Pancreas (tissue), 10 donors: ENCODE results near the gene MIEN1. TPM values are rescaled to one million over a fixed set of nuclear protein-coding genes. Genes with fewer than 3 reads are reported as not detected.
"Not testable (repeated sequence)": the region's sequence is repeated elsewhere in the genome, so short reads cannot be mapped to it uniquely, and the experiment has no call there.

Experiments
- ATAC-seq, 4 donors: fragments of 200-7000 bp; cut with Tn5 transposase; one replicate each; pipeline versions ENCODE4 v1.8.0 to v1.9.1; 2020; ENCODE audit warnings: mild to moderate bottlenecking in 4 of 4, moderate library complexity in 4 of 4
- DNase-seq, 6 donors: peaks; one replicate each; pipeline ENCODE4 v3.0.0-alpha.2; 2020
- FAIRE-seq: peaks from 2 replicates; lab custom pipeline; 2012; peaks lifted over from hg19 to GRCh38; lab: Jason Lieb, UNC
- H3K27ac ChIP-seq, 4 donors: fragments of 200-600 bp; sonication (generic); 1 replicate in 3 of 4; 2 replicates in 1 of 4; pipeline versions ENCODE4 v1.5.0 to v1.8.0; 2020
- H3K27me3 ChIP-seq, 4 donors: fragments of 200-600 bp; one replicate each; pipeline ENCODE4 v1.8.0; 2021
- H3K36me3 ChIP-seq, 3 donors: fragments of 200-600 bp; sonication (generic) in 1 of 3; one replicate each; pipeline versions ENCODE4 v1.5.0 to v1.8.0; 2020 to 2021
- H3K4me1 ChIP-seq, 3 donors: fragments of 200-600 bp; one replicate each; pipeline ENCODE4 v1.8.0; 2021
- H3K4me3 ChIP-seq, 4 donors: fragments of 200-600 bp; sonication (generic) in 2 of 4; one replicate each; pipeline versions ENCODE4 v1.5.0 to v1.8.0; 2020 to 2021
- H3K9me3 ChIP-seq, 4 donors: fragments of 200-600 bp; one replicate each; pipeline ENCODE4 v1.8.0; 2021
- CTCF ChIP-seq, 4 donors: fragments of 200-600 bp; sonication (generic) in 3 of 4; IDR thresholded peaks; one replicate each; pipeline versions ENCODE4 v1.5.0 to v1.8.0; 2021; ENCODE audit warnings: antibody characterized with exemption in 4 of 4
- WGBS, 2 donors: extraction: QIAGEN DNeasy Blood & Tissue Kit; methylation state at CpG; one replicate each; pipeline ENCODE4 v1.1.7; 2013; 5-methylcytosine and 5-hydroxymethylcytosine counted together
- intact Hi-C, 3 donors: fragments of 100-400 bp; cut with DNase I; formaldehyde crosslinking; loops; one replicate each; pipeline versions ENCODE4 v1.11.1 to v1.14.2; 2022
- polyA plus RNA-seq, 2 donors: library from polyadenylated mRNA; stranded (reverse); fragments of 200-250 nt; gene quantifications; one replicate each; pipeline ENCODE4 v1.2.3, GENCODE V29; 2013
- total RNA-seq, 6 donors: library from RNA; stranded (reverse); fragmentation: NEBNext Ultra II Directional in 4 of 6; extraction: Animal tissue kit (Norgen Biotek cat#: 25700) in 4 of 6; gene quantifications; one replicate each; pipeline versions ENCODE4 v1.2.1 to v1.2.4, GENCODE V29; 2021 to 2023
- donor health status: healthy with polysubstance abuse.
- donor health status: DM: no; HTN: no; CAD: no; lungs with moderate emphysema.
- donor health status: DM: no; HTN: no; CAD: no.
- donor health status: control.
- donor health status: control.
- donor health status: Bipolar disorder and iron deficiency.
- donor health status: DM: yes; HTN: yes; CAD: no.
- donor health status: DM: no; HTN: no; CAD: no.
- donor health status: DM: no; HTN: no; CAD: no.
- donor health status: DM: yes; HTN: yes; CAD: no.

The MIEN1 gene
- total and polyA plus RNA-seq, 8 donors = 17.0 to 75.2 (median 25.3) TPM

- no peak for TF ChIP-seq CTCF (IDR thresholded peaks at IDR 0.05)
- peaks cover 7 to 14% (median 10%) of the 10 kb centered on the region in 3 donors for H3K4me1 ChIP-seq
- intact Hi-C loops = no loop called here
- no peak overlapping the region for H3K27ac ChIP-seq
- FAIRE-seq (no peak), DNase-seq (no peak), ATAC-seq (no peak)
- H3K4me3 ChIP-seq = no peak overlapping the region
- WGBS, 2 donors = 97 to 98% methylated on average over 3 of the region's 3 CpGs
- no peaks in the 10 kb centered on the region for H3K27me3 ChIP-seq
- no peaks in the 10 kb centered on the region for H3K9me3 ChIP-seq
- H3K36me3 ChIP-seq = peaks cover 0 to 10% (median 0%) of the 10 kb centered on the region in 3 donors
These were observed 2.3 kb upstream of the MIEN1 start for GRCh38 chr17:39732586-39732985.

- Histone ChIP-seq H3K9me3 (no peaks in the 10 kb centered on the region), H3K27ac (peak overlapping the region; percentile 82 to 93 (median 90)), H3K27me3 (no peaks in the 10 kb centered on the region), H3K36me3 (peaks cover 0 to 20% (median 7%) of the 10 kb centered on the region in 3 donors), H3K4me3 (peak overlapping the region in 3 of 4 donors; percentile 70 to 86 (median 72)), H3K4me1 (peaks cover 0 to 7% (median 0%) of the 10 kb centered on the region in 3 donors)
- no peak for ATAC-seq
- peak in 1 of 6 donors; percentile 12 for DNase-seq
- no peak for TF ChIP-seq CTCF (IDR thresholded peaks at IDR 0.05)
- WGBS, 2 donors = 62 to 74% methylated on average over 6 of the region's 6 CpGs
- no peak for FAIRE-seq
- intact Hi-C loops = no loop called here
These were observed 966 bp downstream of the MIEN1 start for GRCh38 chr17:39729280-39729851.

- intact Hi-C loops = no loop called here
- DNase-seq (no peak), ATAC-seq (no peak), FAIRE-seq (no peak)
- H3K9me3 ChIP-seq = no peaks in the 10 kb centered on the region
- no peak overlapping the region for H3K27ac ChIP-seq
- H3K27me3 ChIP-seq = no peaks in the 10 kb centered on the region
- no peak for TF ChIP-seq CTCF (IDR thresholded peaks at IDR 0.05)
- H3K4me3 ChIP-seq = no peak overlapping the region
- peaks cover 0 to 21% (median 7%) of the 10 kb centered on the region in 3 donors for H3K36me3 ChIP-seq
- peaks cover 0 to 7% (median 0%) of the 10 kb centered on the region in 3 donors for H3K4me1 ChIP-seq
- 56 to 62% methylated on average over 8 to 10 of the region's 10 CpGs for WGBS, 2 donors
These were observed 2.8 kb downstream of the MIEN1 start for GRCh38 chr17:39727556-39727955.

- Histone ChIP-seq H3K27me3 (no peaks in the 10 kb centered on the region), H3K36me3 (peaks cover 0 to 21% (median 7%) of the 10 kb centered on the region in 3 donors), H3K9me3 (no peaks in the 10 kb centered on the region), H3K4me3 (no peak overlapping the region), H3K27ac (no peak overlapping the region), H3K4me1 (peaks cover 0 to 7% (median 0%) of the 10 kb centered on the region in 3 donors)
- WGBS, 2 donors = 86 to 91% methylated on average over 8 to 9 of the region's 9 CpGs
- DNase-seq (peak in 1 of 6 donors; percentile 66), ATAC-seq (no peak), FAIRE-seq (no peak)
- no peak for TF ChIP-seq CTCF (IDR thresholded peaks at IDR 0.05)
- intact Hi-C loops = no loop called here
These were observed 3.7 kb downstream of the MIEN1 start for GRCh38 chr17:39726617-39727016.

- DNase-seq, ATAC-seq, H3K9me3 ChIP-seq, H3K4me3 ChIP-seq, H3K27ac ChIP-seq, H3K4me1 ChIP-seq, H3K27me3 ChIP-seq, intact Hi-C loops, FAIRE-seq: not testable (repeated sequence)
- H3K36me3 ChIP-seq = peaks cover 0 to 21% (median 7%) of the 10 kb centered on the region in 3 donors
- 96 to 100% methylated on average over 1 of the region's 1 CpG for WGBS, 2 donors
These were observed 4.4 kb downstream of the MIEN1 start for GRCh38 chr17:39725923-39726322.
